KOPT-K1 (cell line): ENCODE data around the gene CALN1.

Source experiments
- H3K27ac ChIP-seq: fragments of 200-600 bp; sonication (generic); 2 replicates; pipeline ENCODE4 v1.5.1; 2016; ENCODE audit warnings: antibody characterized with exemption, mild to moderate bottlenecking, low read depth, low read length; ENCODE audit not compliant: poor library complexity, severe bottlenecking
- H3K36me3 ChIP-seq: fragments of 200-600 bp; sonication (generic); 2 replicates; pipeline ENCODE4 v1.5.1; 2017; ENCODE audit warnings: antibody characterized with exemption, mild to moderate bottlenecking, low read length, moderate library complexity; ENCODE audit not compliant: insufficient read depth
- H3K9me3 ChIP-seq: fragments of 200-600 bp; sonication (generic); 2 replicates; pipeline ENCODE4 v1.5.1; 2017; ENCODE audit warnings: antibody characterized with exemption, low read length, mild to moderate bottlenecking; ENCODE audit not compliant: insufficient read depth, poor library complexity, severe bottlenecking

Gene CALN1

DNA sequence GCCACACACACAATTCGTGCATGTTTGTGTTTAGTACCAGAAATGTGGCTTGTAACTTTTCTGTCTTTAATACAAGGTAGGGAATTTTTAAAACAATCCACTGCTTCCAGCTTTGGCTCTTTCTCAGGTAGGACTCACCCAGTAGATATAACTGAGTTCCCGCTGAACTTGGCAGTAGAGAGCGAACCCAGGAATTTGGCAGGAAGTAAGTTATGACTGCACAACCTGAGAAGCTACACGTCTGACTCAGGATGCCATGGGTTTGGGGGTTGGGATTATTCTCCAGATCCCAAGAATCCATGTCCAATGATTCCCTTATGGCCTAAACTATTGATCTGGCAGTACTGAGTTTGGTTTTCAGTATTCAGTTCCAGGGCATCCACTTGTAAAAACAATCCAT is 499.7 kb downstream of the CALN1 start:
- Histone ChIP-seq H3K27ac (no peak overlapping the region), H3K36me3 (no peaks in the 10 kb centered on the region), H3K9me3 (peaks cover 11% of the 10 kb centered on the region)

DNA sequence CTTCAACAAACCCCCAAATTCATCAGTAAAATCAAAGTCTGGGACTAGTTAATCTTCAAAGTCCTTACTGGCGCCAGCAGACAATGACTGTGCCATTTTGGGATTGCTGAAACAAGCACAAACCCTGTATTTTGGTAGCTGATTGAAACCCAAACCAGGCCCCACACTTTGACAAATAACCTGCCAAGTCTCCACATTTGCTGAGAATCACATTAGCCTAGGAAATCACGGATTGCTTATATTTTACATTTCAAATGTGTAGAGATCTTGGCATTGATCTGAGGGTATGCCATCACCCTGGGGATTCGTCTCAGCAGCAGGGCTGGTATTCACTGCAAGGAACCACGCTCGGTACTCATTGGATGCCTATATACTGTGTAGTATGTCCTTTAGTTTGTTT is 501.1 kb downstream of the CALN1 start:
- H3K9me3 ChIP-seq: peaks cover 11% of the 10 kb centered on the region
- no peaks in the 10 kb centered on the region for H3K36me3 ChIP-seq
- H3K27ac ChIP-seq: no peak overlapping the region

DNA sequence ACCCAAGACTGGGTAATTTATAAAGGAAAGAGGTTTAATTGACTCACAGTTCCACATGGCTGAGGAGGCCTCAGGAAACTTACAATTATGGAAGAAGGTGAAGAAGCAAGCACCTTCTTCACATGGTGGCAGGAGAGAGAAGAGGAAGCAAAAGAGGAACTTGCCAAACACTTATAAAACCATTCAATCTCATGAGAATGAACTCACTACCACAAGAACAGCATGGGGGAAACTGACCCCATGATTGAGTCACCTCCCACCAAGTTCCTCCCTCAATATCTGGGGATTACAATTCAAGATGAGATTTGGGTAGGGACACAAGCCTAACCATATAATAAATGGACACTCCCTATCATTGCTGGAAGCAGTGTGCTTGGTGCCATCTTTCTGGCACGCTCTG is 506.3 kb downstream of the CALN1 start:
- H3K36me3 ChIP-seq: no peaks in the 10 kb centered on the region
- H3K9me3 ChIP-seq: peaks cover 9% of the 10 kb centered on the region
- no peak overlapping the region for H3K27ac ChIP-seq

DNA sequence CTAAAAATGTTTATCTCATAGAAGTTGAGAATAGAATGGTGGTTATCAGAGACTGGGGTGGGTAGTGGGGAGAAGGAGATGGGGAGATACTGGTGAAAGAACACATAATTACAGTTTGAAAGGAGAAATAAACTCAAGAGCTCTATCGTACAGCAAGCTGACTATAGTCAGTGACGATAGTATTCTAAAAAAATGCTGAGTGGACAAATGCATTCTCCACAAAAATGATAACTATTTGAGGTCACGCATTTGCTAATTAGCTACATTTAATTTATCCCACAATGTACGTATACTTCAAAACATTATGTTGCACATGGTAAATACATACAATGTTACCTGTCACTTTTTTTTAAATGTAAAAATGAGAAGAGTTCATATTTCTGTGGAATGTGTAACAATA is 507.7 kb downstream of the CALN1 start:
- no peak overlapping the region for H3K27ac ChIP-seq
- H3K9me3 ChIP-seq: no peaks in the 10 kb centered on the region
- no peaks in the 10 kb centered on the region for H3K36me3 ChIP-seq

DNA sequence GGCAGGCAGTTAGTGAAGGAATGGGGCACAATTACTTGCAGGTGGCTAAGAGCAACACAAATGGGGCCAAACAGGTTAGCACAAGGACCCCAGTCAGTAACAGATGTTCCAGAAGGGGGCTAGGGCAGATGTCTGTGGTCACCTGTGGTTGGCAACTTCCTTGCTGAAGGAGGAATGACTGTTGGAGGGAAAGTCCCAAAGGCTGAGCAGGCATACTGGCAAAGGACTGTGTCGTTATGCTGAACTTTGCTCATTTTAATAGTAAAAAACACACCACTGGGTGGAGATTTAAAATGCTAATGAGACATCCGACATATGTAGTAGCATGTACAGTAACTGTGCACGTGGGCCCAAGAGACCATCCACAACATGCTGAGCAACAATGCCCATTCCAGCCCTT is 511.6 kb downstream of the CALN1 start:
- H3K9me3 ChIP-seq: no peaks in the 10 kb centered on the region
- no peaks in the 10 kb centered on the region for H3K36me3 ChIP-seq
- H3K27ac ChIP-seq: no peak overlapping the region

DNA sequence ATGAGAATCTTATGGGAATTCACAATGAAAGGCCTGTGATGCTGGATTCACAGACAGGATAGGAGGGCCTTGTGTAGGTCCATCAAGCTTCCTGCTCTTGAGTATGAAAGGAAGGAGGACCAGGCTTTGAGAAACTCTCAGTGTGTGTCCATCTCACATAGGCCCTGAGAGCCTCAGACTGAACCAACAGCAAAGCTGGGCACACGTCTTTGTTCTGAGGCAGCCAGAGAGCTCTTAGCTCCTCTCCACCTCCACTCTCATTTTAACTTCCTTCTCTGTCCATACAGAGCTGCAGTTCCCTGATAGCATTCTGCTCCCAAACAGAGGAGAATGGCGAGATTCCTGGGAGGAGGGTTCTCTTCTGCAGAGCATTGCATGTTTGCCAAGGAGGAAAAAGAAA is 515.6 kb downstream of the CALN1 start:
- no peaks in the 10 kb centered on the region for H3K9me3 ChIP-seq
- H3K27ac ChIP-seq: no peak overlapping the region
- no peaks in the 10 kb centered on the region for H3K36me3 ChIP-seq

DNA sequence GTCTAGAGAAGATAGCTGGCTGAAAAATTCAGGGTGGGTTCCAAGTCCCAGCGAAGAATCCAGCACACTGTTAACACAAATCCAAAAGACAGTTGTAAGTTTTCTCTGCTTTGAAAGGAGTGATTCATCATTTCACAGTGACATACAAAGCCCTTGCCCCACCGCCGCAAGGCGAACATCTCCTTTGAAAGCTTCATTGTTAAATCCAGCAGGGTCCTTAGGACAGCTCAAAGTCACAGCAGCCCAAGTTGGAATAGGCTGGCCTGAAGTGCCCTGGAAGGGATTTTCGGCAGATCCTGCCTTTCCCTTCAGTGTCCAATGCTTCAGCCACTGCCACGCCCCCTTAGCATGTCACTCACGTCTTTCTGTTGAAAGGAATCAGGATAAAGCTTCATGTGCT is 526.1 kb downstream of the CALN1 start:
- Histone ChIP-seq H3K36me3 (no peaks in the 10 kb centered on the region), H3K9me3 (no peaks in the 10 kb centered on the region), H3K27ac (no peak overlapping the region)

GRCh38 chr7:71885487-71885886 is 526.7 kb downstream of the CALN1 start:
- Histone ChIP-seq H3K36me3 (no peaks in the 10 kb centered on the region), H3K9me3 (no peaks in the 10 kb centered on the region), H3K27ac (no peak overlapping the region)

DNA sequence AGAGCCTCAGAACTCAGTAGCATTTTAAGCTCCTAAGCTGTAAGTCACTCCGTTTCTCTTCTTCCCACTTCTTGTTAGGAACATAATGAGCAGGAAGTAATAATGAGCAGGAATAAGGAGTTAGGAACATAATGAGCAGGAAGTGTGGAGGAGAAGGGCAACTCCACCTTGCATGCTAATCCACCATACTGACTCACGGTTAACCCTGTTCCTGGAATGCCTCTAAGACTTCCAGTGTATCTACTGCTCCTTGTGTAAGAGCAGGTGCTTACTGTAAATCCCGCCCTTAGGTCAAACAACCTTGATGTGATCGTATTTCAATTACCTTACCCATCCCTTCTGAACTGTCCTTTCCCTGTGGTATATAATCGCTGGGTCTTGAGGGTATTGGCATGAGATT is 528.7 kb downstream of the CALN1 start:
- Histone ChIP-seq H3K36me3 (no peaks in the 10 kb centered on the region), H3K9me3 (no peaks in the 10 kb centered on the region), H3K27ac (no peak overlapping the region)

GRCh38 chr7:71871446-71871845 is 540.7 kb downstream of the CALN1 start:
- Histone ChIP-seq H3K27ac (no peak overlapping the region), H3K9me3 (no peaks in the 10 kb centered on the region), H3K36me3 (no peaks in the 10 kb centered on the region)

DNA sequence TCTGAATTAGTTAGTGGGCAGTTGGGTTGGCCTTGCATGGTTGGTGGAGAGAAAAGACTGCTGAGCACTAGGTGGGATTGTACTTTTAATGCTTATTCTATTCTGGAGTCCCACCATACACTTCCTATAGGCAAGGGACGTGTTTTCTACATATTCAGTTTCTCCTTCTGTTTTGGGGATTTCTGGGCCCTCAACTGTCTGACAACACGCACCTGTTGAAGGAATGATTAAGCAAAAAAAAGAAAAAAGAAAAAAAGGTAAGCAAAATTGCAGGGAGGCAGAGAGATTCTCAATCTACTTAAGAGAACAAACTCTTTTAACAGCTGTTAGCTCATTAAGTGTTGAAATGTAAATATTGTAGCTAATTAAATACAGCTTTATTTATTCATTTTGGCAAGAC is 541.3 kb downstream of the CALN1 start:
- no peaks in the 10 kb centered on the region for H3K9me3 ChIP-seq
- H3K36me3 ChIP-seq: no peaks in the 10 kb centered on the region
- no peak overlapping the region for H3K27ac ChIP-seq

DNA sequence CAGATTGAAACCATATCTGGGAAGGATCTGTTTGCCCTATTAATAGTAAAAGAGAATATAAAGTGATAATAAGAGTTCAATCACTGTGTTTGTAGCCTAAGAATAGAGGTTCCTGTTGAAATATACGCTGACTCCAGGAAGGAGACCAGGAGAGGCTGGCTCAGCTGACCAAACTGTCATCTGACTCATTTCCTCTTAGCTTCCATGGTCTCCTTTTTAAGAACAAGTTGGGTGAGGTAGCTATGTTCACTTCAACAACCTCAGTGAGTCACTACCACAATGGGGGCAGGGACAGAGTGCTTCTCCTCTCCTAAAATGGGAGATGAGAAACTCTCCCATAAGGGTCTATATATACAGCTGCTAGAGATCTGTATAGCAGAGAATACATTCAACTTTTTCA is 543.3 kb downstream of the CALN1 start:
- H3K36me3 ChIP-seq: no peaks in the 10 kb centered on the region
- no peaks in the 10 kb centered on the region for H3K9me3 ChIP-seq
- H3K27ac ChIP-seq: no peak overlapping the region

DNA sequence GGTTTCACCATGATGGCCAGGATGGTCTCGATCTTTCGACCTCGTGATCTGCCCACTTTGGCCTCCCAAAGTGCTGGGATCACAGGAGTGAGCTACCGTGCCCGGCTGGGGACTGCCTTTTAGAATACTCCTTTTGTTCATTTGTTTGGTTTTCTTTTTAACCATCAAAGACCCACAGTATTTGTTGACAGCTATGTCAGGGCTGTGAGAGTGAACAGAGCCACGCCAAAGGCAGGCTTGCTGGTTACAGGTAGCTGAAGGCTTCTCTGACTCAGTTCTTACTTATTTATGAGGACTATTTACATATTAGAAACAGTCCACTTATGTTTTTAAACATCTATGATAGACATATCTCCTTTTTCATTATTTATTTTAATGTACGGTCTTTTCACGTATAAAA is 544.5 kb downstream of the CALN1 start:
- no peak overlapping the region for H3K27ac ChIP-seq
- H3K9me3 ChIP-seq: no peaks in the 10 kb centered on the region
- no peaks in the 10 kb centered on the region for H3K36me3 ChIP-seq

DNA sequence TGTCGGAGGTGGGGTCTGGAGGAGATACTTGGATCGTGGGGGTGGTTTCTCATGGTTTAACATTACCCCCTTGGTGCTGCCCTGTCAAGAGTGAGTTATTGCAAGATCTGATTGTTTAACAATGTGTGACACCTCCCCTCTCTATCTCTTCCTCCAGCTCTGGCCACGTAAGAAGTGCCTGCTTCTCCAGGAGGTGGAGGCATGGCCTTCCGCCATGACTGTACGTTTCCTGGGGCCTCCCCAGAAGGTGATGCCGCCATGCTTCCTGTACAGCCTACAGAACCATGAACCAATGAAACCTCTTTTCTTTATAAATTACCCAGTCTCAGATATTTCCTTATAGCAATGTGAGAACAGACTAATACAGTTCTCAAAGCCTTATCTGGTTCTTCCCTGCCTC is 547.0 kb downstream of the CALN1 start:
- H3K9me3 ChIP-seq: peaks cover 4% of the 10 kb centered on the region
- H3K27ac ChIP-seq: no peak overlapping the region
- no peaks in the 10 kb centered on the region for H3K36me3 ChIP-seq

DNA sequence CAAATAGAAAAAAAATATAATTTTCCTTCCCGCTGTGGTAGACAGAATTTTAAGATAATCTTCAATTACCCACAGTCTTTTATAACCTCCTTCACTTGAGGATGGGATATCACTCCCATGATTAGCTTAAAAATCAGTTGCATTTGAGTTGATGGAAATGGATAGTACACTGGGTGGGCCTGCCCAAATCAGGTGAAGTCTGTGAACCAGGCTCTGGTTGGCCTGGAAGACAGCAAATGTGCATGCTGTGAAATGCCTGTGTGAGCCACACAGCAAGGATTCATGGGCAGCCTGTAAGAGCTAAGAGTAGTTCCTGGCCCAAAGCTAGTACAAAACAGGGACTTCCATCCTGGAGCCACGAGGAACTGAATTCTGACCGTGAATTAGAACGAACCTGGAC is 548.0 kb downstream of the CALN1 start:
- H3K36me3 ChIP-seq: no peaks in the 10 kb centered on the region
- no peak overlapping the region for H3K27ac ChIP-seq
- peaks cover 4% of the 10 kb centered on the region for H3K9me3 ChIP-seq

DNA sequence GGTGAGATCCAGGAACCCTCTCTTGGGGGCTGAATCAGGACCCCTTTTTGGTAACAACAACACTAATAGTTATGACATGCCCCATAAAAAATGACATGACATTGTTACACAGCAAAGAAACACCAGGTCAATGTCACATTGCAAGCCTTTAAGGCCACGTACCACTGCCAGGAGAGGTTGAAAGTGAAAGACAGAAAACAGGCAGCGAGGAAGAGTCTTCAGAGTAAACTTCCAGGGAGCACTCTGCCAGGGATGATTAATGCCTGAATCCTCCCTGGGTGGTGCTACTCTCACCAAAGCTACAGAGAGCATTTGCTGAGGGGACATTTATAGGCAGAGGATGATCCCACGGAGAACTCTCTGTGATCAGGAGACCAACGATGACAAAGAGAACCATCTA is 551.6 kb downstream of the CALN1 start:
- H3K9me3 ChIP-seq: peaks cover 4% of the 10 kb centered on the region
- no peaks in the 10 kb centered on the region for H3K36me3 ChIP-seq
- H3K27ac ChIP-seq: no peak overlapping the region

GRCh38 chr7:71857338-71857737 is 554.8 kb downstream of the CALN1 start:
- Histone ChIP-seq H3K36me3 (no peaks in the 10 kb centered on the region), H3K27ac (no peak overlapping the region), H3K9me3 (peaks cover 4% of the 10 kb centered on the region)
